Heart right ventricle (tissue), 16 donors: ENCODE results near the gene TCEA2. TPM values are rescaled to one million over a fixed set of nuclear protein-coding genes. Genes with fewer than 3 reads are reported as not detected.

Source experiments
- ATAC-seq, 8 donors: fragments of 200-7000 bp; cut with Tn5 transposase; one replicate each; pipeline ENCODE4 v1.9.1; 2020; ENCODE audit warnings: mild to moderate bottlenecking in 8 of 8, moderate library complexity in 8 of 8, moderate number of reproducible peaks in 1 of 8
- DNase-seq, 2 donors: peaks; one replicate each; pipeline ENCODE4 v3.0.0-alpha.2; 2020
- H3K27ac ChIP-seq, 10 donors: fragments of 200-600 bp; sonication (generic) in 2 of 10; one replicate each; pipeline versions ENCODE4 v1.5.0 to v1.8.0; 2020 to 2022; ENCODE audit warnings: mild to moderate bottlenecking in 3 of 10
- H3K27me3 ChIP-seq, 7 donors: fragments of 200-600 bp; one replicate each; pipeline ENCODE4 v1.8.0; 2021 to 2022; ENCODE audit warnings: mild to moderate bottlenecking in 2 of 7
- H3K36me3 ChIP-seq, 9 donors: fragments of 200-600 bp; sonication (generic) in 1 of 9; one replicate each; pipeline versions ENCODE4 v1.5.0 to v1.8.0; 2020 to 2022; ENCODE audit warnings: mild to moderate bottlenecking in 2 of 9
- H3K4me1 ChIP-seq, 9 donors: fragments of 200-600 bp; sonication (generic) in 1 of 9; one replicate each; pipeline versions ENCODE4 v1.5.0 to v1.8.0; 2020 to 2022; ENCODE audit warnings: mild to moderate bottlenecking in 4 of 9
- H3K4me3 ChIP-seq, 10 donors: fragments of 200-600 bp; sonication (generic) in 2 of 10; one replicate each; pipeline versions ENCODE4 v1.5.0 to v1.8.0; 2020 to 2022; ENCODE audit warnings: mild to moderate bottlenecking in 7 of 10, moderate library complexity in 2 of 10
- H3K9me3 ChIP-seq, 11 donors: fragments of 200-600 bp in 10 of 11; sonication (generic) in 2 of 11; one replicate each; pipeline versions ENCODE4 v1.5.0 to v1.8.0; 2013 to 2022; ENCODE audit warnings: mild to moderate bottlenecking in 2 of 11, control low read depth in 1 of 11, moderate library complexity in 1 of 11
- CTCF ChIP-seq, 9 donors: fragments of 200-600 bp; sonication (generic) in 2 of 9; IDR thresholded peaks; one replicate each; pipeline versions ENCODE4 v1.5.0 to v1.8.0; 2021 to 2022; ENCODE audit warnings: antibody characterized with exemption in 9 of 9, mild to moderate bottlenecking in 5 of 9, moderate library complexity in 1 of 9
- WGBS, 2 donors: extraction: QIAGEN DNeasy Blood & Tissue Kit; methylation state at CpG; one replicate each; pipeline ENCODE4 v1.1.7; 2013; ENCODE audit warnings: inconsistent platforms in 1 of 2; 5-methylcytosine and 5-hydroxymethylcytosine counted together
- intact Hi-C, 10 donors: fragments of 100-400 bp; cut with DNase I; formaldehyde crosslinking; loops; one replicate each; pipeline versions ENCODE4 v1.11.1 to v1.14.2; 2022
- microRNA-seq, 2 donors: library from miRNA; unstranded; fragments of <30 nt; microRNA quantifications; one replicate each; pipeline ENCODE4 v1.2.0, GENCODE V29; 2021
- polyA plus RNA-seq, 2 donors: library from polyadenylated mRNA; stranded (reverse); fragments of 200-250 nt; gene quantifications; one replicate each; pipeline ENCODE4 v1.2.3, GENCODE V29; 2013
- total RNA-seq, 10 donors: library from RNA; stranded (reverse); fragmentation: NEBNext Ultra II Directional in 3 of 10; extraction: Animal tissue kit (Norgen Biotek cat#: 25700) in 3 of 10; gene quantifications; one replicate each; pipeline versions ENCODE4 v1.2.1 to v1.2.4, GENCODE V29; 2021 to 2023
- donor health status: Arrhythmogenic right ventricular cardiomyopathy.
- donor health status: ischemic (EF 13 %, LVEDD 7.1; RV severe dilation, severe dysfunction).
- donor health status: healthy with polysubstance abuse.
- donor health status: DM: no; HTN: yes; CAD: no.
- donor health status: DM: no; HTN: no; CAD: no.
- donor health status: ischemic (EF 25% LVEDD 6.9; RV normal size, moderate dysfunction).
- donor health status: ischemic (EF 25% LVEDD 5.7; RV mildly dilated, moderate dysfunction).
- donor health status: healthy.
- donor health status: DM: yes; HTN: yes; CAD: no.
- donor health status: Ischemic cardiomyopathy.
- donor health status: ischemic (EF 35%, LVEDD 5.7; RV mildly dilated, moderate dysfunction).
- donor health status: nonischemic (EF 11% LVEDD 7.7; RV severe dilation, severe dysfunction).
- donor health status: DM: yes; HTN: yes; CAD: no.
- donor health status: PGD.
- donor health status: ischemic (EF 29% LVEDD 5.4; RV normal size, mild dysfunction).
- donor health status: nonischemic (EF 23%, LVEDD 6.1; RV moderate dilation, normal function).

The TCEA2 gene
- total and polyA plus RNA-seq, 12 donors, result 35.0 to 54.9 (median 44.9) TPM

- intact Hi-C loops, result loop anchor here in 2 of 10 donors (5.0 kb wide), 1 partner anchor 37 kb away; the partner anchor contains the start of genes LKAAEAR1 (in 2 of the 2) and OPRL1 (in 2 of the 2)
- H3K9me3 ChIP-seq, result no peaks in the 10 kb centered on the region
- peaks cover 0 to 26% (median 22%) of the 10 kb centered on the region in 7 donors for H3K27me3 ChIP-seq
- H3K36me3 ChIP-seq, result no peaks in the 10 kb centered on the region
- ATAC-seq, result no peak
- no peak for TF ChIP-seq CTCF (IDR thresholded peaks at IDR 0.05)
- WGBS, 2 donors, result 60 to 64% methylated on average over 8 of the region's 8 CpGs
- H3K27ac ChIP-seq, result no peak overlapping the region
- DNase-seq, result no peak
- no peak overlapping the region for H3K4me3 ChIP-seq
- H3K4me1 ChIP-seq, result peaks cover 0 to 10% (median 0%) of the 10 kb centered on the region in 9 donors
Measured at GRCh38 chr20:64119301-64119680, 56.3 kb downstream of the TCEA2 start.

GRCh38 chr20:64119681-64120341 lies 56.8 kb downstream of the TCEA2 start:
- Histone ChIP-seq H3K4me1 (peaks cover 0 to 10% (median 0%) of the 10 kb centered on the region in 9 donors), H3K27ac (no peak overlapping the region), H3K27me3 (peaks cover 0 to 32% (median 25%) of the 10 kb centered on the region in 7 donors), H3K36me3 (no peaks in the 10 kb centered on the region), H3K4me3 (peak overlapping the region in 4 of 10 donors; percentile 22 to 36 (median 29)), H3K9me3 (no peaks in the 10 kb centered on the region)
- WGBS, 2 donors, result 62 to 65% methylated on average over 14 of the region's 14 CpGs
- intact Hi-C loops, result loop anchor here in 9 of 10 donors (2.0 to 10.0 kb wide), 5 partner anchors 38 to 138 kb away; partner anchors contain the start of genes C20orf204 (in 7 of the 9), LKAAEAR1 (in 5 of the 9), OPRL1 (in 5 of the 9) and PRPF6 (in 1 of the 9)
- DNase-seq (no peak), ATAC-seq (peak in 5 of 8 donors; percentile 10 to 46 (median 27))
- no peak for TF ChIP-seq CTCF (IDR thresholded peaks at IDR 0.05)

GRCh38 chr20:64121586-64121985 lies 58.6 kb downstream of the TCEA2 start:
- DNase-seq (no peak), ATAC-seq (no peak)
- no peak overlapping the region for H3K27ac ChIP-seq
- WGBS, 2 donors, result 84 to 89% methylated on average over 12 of the region's 12 CpGs
- intact Hi-C loops, result loop anchor here in 9 of 10 donors (2.0 to 10.0 kb wide), 5 partner anchors 39 to 139 kb away; partner anchors contain the start of genes C20orf204 (in 7 of the 9), LKAAEAR1 (in 3 of the 9), OPRL1 (in 3 of the 9) and PRPF6 (in 1 of the 9)
- H3K4me3 ChIP-seq, result no peak overlapping the region
- peaks cover 0 to 33% (median 25%) of the 10 kb centered on the region in 7 donors for H3K27me3 ChIP-seq
- no peaks in the 10 kb centered on the region for H3K36me3 ChIP-seq
- H3K9me3 ChIP-seq, result no peaks in the 10 kb centered on the region
- TF ChIP-seq CTCF (IDR thresholded peaks at IDR 0.05), result no peak
- H3K4me1 ChIP-seq, result peaks cover 0 to 10% (median 0%) of the 10 kb centered on the region in 9 donors

Small RNA genes lying within 50 kb of the gene (microRNA-seq; reads per million reads assigned to microRNA genes)
- gene MIR6813, result 0 reads per million in 2 donors

Other genes with a start within 250 kb of the TCEA2 start
- gene ZBTB46, start 231.9 kb upstream of the TCEA2 start, total RNA-seq, result 10 to 100 TPM; 10.2 to 25.4 (median 14.7) TPM
- gene ZBTB46, start 231.9 kb upstream of the TCEA2 start, polyA plus RNA-seq, result 10 to 100 TPM in 1 of 2 donors, 1 to 10 TPM in 1; 5.6 to 10.3 TPM
- gene ABHD16B, start 201.7 kb upstream of the TCEA2 start, total RNA-seq, result not detected
- gene ABHD16B, start 201.7 kb upstream of the TCEA2 start, polyA plus RNA-seq, result under 1 TPM; 0.32 to 0.59 TPM
- gene TPD52L2, start 197.9 kb upstream of the TCEA2 start, total RNA-seq, result 10 to 100 TPM; 60.1 to 83.0 (median 72.8) TPM
- 100 to 1,000 TPM in 1 of 2 donors, 10 to 100 TPM in 1; 50.6 to 119 TPM for gene TPD52L2, start 197.9 kb upstream of the TCEA2 start, polyA plus RNA-seq
- 10 to 100 TPM; 32.8 to 52.2 (median 38.5) TPM for gene DNAJC5, start 168.1 kb upstream of the TCEA2 start, total RNA-seq
- 10 to 100 TPM; 19.5 to 23.8 TPM for gene DNAJC5, start 168.1 kb upstream of the TCEA2 start, polyA plus RNA-seq
- gene UCKL1, start 106.8 kb upstream of the TCEA2 start, total RNA-seq, result 10 to 100 TPM; 27.3 to 70.4 (median 39.0) TPM
- gene UCKL1, start 106.8 kb upstream of the TCEA2 start, polyA plus RNA-seq, result 100 to 1,000 TPM in 1 of 2 donors, 10 to 100 TPM in 1; 36.3 to 130 TPM
- 10 to 100 TPM; 11.1 to 14.8 (median 13.7) TPM for gene ZNF512B, start 93.3 kb upstream of the TCEA2 start, total RNA-seq
- gene ZNF512B, start 93.3 kb upstream of the TCEA2 start, polyA plus RNA-seq, result 10 to 100 TPM in 1 of 2 donors, 1 to 10 TPM in 1; 4.6 to 11.8 TPM
- gene SAMD10, start 83.6 kb upstream of the TCEA2 start, total RNA-seq, result 1 to 10 TPM; 3.4 to 8.4 (median 4.0) TPM
- gene SAMD10, start 83.6 kb upstream of the TCEA2 start, polyA plus RNA-seq, result 1 to 10 TPM; 3.9 to 8.8 TPM
- gene PRPF6, start 82.1 kb upstream of the TCEA2 start, total RNA-seq, result 10 to 100 TPM; 43.8 to 53.6 (median 48.1) TPM
- gene PRPF6, start 82.1 kb upstream of the TCEA2 start, polyA plus RNA-seq, result 10 to 100 TPM; 27.8 to 48.4 TPM
- under 1 TPM; 0.11 to 0.86 (median 0.39) TPM for gene C20orf204, start 27.0 kb upstream of the TCEA2 start, total RNA-seq
- under 1 TPM; 0.49 to 0.88 TPM for gene C20orf204, start 27.0 kb upstream of the TCEA2 start, polyA plus RNA-seq
- 100 to 1,000 TPM in 1 of 10 donors, 10 to 100 TPM in 9; 23.5 to 129 (median 51.9) TPM for gene SOX18, start 13.6 kb upstream of the TCEA2 start, total RNA-seq
- 10 to 100 TPM; 37.2 to 60.0 TPM for gene SOX18, start 13.6 kb upstream of the TCEA2 start, polyA plus RNA-seq
- 10 to 100 TPM in 1 of 10 donors, 1 to 10 TPM in 9; 1.8 to 13.1 (median 3.3) TPM for gene RGS19, start 16.3 kb downstream of the TCEA2 start, total RNA-seq
- gene RGS19, start 16.3 kb downstream of the TCEA2 start, polyA plus RNA-seq, result 1 to 10 TPM; 4.5 to 6.4 TPM
- 1 to 10 TPM in 1 of 10 donors, under 1 TPM in 9; 0.27 to 1.3 (median 0.42) TPM for gene OPRL1, start 16.9 kb downstream of the TCEA2 start, total RNA-seq
- under 1 TPM; 0.19 to 0.29 TPM for gene OPRL1, start 16.9 kb downstream of the TCEA2 start, polyA plus RNA-seq
- not detected for gene LKAAEAR1, start 21.2 kb downstream of the TCEA2 start, total RNA-seq
- gene LKAAEAR1, start 21.2 kb downstream of the TCEA2 start, polyA plus RNA-seq, result under 1 TPM in 1 of 2 donors, not detected in 1; 0.12 TPM
- gene NPBWR2, start 44.4 kb downstream of the TCEA2 start, total RNA-seq, result not detected
- gene NPBWR2, start 44.4 kb downstream of the TCEA2 start, polyA plus RNA-seq, result not detected
- under 1 TPM in 9 of 10 donors, not detected in 1; 0.05 to 0.35 (median 0.11) TPM for gene MYT1, start 101.3 kb downstream of the TCEA2 start, total RNA-seq
- gene MYT1, start 101.3 kb downstream of the TCEA2 start, polyA plus RNA-seq, result under 1 TPM; 0.01 to 0.15 TPM
- 10 to 100 TPM; 56.2 to 83.5 (median 69.4) TPM for gene PCMTD2, start 192.6 kb downstream of the TCEA2 start, total RNA-seq
- gene PCMTD2, start 192.6 kb downstream of the TCEA2 start, polyA plus RNA-seq, result 10 to 100 TPM; 11.7 to 68.4 TPM